COLO668 (cell line): ENCODE results near the gene IZUMO4.
A peak's percentile ranks its signal among the peaks of the same experiment; 100 is the strongest.
"Not testable (repeated sequence)": the region's sequence is repeated elsewhere in the genome, so short reads cannot be mapped to it uniquely, and the experiment has no call there.

ENCODE experiments used
- DNase-seq: peaks from one replicate; lab custom pipeline; 2025; ENCODE audit not compliant: unreplicated experiment; lab: John Stamatoyannopoulos, UW

IZUMO4 gene

DNA sequence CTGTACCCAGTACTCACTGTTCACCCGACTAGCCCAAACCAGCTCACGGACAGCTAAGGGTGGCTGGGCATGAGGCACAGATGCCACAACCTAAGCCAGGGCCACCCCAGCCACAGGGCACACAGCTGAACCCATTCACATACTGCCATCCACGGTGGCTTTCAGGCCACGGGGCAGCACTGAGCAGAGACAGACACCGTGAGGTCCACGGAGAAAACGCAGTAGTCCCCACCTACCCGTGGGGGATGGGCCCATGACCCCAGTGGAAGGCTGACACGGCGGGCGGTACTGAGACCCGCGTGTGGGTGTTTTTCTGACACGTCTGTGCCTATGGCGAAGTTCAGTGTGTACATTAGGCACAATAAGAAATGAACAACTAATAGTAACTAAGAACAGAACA, 25.5 kb downstream of the IZUMO4 start:
- no peak for DNase-seq

DNA sequence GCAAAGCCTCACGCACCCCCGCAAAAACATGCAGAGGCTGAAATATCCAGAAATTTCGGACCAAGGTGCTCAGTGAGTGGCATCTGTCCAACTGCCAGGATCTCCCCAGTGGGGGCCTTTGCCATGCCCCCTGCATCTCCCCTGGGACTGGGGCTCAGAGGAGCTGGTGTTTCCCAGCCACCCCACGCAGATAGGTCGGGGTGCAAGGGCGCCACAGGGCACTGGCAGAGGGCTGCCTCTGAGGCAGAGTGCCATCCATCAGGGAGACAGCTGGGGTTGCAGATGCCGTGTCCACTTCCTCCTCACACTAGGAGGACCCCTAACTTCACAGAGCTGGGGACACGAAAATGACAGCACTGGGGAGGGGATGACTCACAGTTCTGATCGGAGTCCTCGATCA, 26.3 kb downstream of the IZUMO4 start:
- no peak for DNase-seq

DNA sequence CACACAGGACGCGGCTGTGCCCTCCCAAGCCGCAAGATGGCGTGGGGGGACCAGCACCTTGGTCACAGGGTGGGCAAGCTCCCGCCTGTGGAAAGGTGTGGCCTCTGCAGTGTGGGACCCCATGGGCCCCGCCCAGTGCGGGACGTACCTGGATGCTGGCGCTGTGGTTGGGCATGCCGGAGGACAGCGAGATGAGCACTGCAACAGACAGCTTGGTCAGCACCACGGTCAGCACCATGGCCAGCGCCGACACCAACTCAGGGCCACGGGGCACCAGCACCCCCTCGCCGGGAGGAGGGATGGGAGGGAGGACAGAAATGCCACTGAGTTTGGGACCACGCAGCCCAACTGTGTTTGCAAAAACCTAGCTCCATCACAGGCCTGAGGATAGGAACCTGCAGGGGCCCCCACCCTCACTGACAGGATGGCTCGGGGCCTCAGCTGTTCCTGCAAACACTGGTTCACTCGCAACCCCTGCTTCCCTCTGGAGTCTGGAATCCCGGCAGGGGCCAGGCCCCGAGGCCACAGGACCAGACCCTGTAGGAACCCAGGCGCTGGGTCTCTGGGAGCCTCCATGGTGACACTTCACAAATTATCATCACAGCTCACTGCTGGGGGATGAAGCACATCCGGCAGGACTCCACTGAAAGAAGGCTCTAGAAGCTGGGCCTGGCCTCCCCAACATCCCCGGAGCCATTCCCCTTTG, 27.1 kb downstream of the IZUMO4 start:
- DNase-seq = no peak

DNA sequence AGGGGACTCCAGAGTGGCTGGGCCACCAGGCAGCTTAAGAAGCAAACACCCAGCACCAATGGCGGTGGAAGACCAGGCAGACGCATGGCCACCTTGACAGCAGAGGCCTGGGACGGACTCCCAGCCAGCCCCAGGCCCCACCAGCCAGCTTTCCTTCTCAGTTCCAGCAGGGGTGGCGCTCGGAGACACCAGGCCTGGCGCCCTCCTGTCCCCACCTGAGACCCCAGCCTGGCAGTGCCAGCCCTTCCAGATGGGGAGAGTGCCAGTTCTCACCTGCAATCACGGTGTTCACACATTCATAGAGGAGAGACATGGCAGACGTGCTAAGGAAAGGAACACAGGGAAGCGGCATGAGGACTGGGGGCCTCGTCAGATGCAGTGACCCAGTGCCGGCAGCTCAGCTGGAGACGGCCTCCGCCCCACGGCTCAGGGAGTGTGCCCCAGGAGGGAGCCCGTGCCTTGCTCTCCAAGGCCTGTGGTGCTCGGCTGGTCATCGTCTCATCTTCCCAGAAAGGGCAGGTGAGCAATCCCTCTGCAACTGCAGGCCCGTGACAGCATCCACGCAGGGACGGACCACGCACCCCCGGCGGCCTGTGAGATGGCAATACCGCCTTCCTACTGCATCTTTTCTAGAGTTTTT, 30.3 kb downstream of the IZUMO4 start:
- no peak for DNase-seq

DNA sequence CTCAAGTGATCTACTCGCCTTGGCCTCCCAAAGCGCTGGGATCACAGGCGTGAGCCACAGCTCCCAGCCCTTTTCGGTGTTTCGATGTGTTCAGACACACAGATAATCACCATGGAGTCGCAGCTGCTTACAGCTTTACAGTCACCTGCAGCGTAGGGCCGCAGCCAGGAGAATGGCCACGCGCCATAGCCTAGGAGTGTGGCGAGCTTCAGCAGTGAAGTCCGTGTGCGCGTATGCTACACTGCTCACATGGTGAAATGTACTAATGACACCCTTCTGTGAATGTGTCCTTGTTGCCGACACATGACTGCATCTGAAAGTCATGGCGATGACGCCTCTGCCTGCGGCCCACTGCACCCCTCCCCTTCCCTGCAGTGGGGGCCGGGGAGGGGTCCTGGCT, 31.0 kb downstream of the IZUMO4 start:
- peak; percentile 10 for DNase-seq

DNA sequence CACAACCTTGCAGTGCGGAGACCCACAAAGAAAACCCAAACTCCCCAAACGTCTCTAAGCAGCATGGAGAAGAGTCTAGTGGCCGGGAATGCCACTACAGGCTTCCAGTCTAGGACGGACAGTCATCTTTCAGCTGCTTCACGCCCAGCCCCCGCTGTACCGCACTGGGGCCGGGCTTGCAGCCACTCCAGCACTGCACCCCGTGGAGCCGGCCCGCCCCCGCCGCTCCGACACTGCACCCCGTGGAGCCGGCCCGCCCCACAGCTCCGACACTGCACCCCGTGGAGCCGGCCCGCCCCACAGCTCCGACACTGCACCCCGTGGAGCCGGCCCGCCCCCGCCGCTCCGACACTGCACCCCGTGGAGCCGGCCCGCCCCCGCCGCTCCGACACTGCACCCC, 31.5 kb downstream of the IZUMO4 start:
- DNase-seq = not testable (repeated sequence)

DNA sequence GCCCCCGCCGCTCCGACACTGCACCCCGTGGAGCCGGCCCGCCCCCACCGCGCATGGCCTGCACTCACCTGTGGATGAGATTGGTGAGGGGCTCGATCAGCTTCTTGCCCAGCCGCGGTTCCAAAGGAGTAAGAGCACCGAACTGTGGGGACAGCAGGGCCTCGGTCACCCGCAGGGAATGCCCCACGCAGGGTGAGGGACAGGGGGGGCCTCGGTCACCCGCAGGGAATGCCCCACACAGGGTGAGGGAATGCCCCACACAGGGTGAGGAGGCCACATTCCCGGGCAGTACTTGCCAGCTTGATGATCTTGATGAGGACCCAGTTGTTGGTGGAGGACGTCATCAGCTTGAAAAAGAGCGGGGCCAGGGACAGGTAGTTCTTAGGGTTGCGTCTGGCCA, 32.3 kb downstream of the IZUMO4 start:
- no peak for DNase-seq

DNA sequence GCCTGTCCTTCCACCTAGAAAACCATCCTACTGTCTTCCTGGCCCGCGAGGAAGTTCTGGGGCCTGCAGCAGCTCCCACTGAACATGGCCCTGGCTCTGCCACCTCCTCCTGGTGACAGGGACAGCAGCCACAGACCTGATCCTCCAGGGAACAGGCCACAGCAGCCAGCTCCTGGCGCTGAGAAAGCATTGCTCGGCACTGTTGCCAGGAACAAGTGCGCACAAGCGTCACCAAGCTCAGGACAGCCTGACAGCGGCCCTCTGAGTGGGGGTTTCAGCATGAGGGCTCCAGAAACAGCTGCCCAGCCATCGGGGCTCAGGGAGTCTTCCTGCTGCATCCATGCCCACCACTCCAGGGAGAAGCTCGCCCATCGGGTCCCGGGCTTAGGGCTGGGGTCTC, 32.8 kb downstream of the IZUMO4 start:
- DNase-seq = no peak

DNA sequence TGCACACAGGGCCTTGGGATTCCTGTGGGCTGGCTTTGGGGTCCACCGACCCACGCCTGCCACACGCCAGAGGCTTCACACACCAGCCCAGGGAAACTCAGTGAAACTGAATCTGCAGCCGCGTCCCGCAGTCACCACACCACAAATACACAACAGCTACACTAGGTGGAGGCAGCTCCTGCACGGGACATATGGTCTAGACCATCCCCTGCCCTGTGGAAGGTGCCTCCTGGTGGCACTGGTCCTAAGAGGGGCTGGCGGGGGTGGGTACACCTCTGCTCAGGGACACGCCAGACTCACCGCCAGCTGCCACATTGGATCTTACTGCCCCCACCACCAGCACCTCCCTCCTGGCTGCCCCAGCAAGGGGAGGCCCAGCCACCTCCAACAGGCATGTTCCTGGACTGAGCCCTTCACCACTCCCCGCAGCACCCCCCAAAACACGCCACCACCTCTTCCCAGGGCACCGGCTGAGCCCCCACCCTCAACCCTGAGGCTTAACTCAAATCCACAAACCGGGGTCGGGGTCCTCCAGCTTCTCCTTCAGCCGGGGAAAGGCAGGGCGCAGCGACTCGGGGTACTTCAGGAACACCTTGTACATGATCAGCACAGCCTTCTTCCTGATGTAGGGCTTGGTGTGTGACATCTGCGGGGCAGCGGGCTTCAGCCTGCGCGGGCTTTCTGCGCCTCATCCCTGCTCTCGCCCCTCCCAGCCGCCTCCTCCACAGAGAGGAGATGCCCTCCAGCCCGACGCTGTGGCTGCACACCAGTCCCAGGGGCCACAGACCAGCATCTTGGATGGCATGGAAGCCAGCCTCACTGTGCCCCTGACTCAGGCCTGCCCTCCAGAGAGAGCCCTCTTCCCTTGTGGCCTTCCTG, 33.4 kb downstream of the IZUMO4 start:
- DNase-seq = no peak

DNA sequence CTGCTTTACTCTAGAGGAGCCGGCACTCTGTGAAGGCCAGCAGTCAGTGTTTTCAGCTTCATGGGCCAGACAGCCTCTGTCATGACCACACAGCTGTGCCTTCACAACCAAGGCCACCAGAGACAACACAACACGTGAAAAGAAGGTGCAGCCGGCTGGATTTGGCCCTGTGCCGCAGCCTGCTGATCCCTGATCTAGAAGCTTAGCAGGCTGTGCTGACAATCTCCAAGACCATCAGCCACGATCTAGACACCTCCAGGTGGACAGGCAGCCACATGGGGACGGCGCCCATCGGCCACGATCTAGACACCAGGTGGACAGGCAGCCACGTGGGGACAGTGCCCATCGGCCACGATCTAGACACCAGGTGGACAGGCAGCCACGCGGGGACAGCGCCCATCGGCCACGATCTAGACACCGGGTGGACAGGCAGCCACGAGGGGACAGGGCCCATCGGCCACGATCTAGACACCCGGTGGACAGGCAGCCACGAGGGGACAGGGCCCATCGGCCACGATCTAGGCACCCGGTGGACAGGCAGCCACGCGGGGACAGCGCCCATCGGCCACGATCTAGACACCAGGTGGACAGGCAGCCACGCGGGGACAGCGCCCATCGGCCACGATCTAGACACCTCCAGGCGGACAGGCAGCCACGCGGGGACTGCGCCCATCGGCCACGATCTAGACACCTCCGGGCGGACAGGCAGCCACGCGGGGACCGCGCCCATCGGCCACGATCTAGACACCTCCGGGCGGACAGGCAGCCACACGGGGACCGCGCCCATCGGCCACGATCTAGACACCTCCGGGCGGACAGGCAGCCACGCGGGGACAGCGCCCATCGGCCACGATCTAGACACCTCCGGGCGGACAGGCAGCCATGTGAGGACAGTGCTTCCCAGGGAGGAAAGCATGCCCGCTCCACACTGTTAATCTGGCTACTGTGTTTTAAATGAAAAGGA, 34.6 kb downstream of the IZUMO4 start:
- DNase-seq = not testable (repeated sequence)

DNA sequence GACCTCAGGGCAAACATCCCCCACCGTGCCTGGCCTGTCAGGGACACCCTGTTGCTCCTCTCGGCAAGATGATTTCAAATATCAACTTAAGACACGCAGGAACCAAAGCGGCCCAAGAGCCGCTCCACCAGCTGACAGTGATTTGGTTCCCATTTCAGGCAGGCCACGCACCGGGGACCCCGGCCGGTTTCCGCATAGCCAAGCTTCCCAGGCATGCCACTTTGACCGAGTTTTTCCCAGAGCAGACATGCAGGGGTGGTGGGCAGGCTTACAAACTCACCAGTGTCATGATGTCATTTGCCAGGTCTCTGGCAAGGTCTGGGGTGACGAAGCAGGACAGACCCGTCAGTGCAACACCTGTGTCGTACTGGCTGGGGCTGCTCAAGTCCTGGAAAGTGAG, 35.5 kb downstream of the IZUMO4 start:
- DNase-seq = no peak

DNA sequence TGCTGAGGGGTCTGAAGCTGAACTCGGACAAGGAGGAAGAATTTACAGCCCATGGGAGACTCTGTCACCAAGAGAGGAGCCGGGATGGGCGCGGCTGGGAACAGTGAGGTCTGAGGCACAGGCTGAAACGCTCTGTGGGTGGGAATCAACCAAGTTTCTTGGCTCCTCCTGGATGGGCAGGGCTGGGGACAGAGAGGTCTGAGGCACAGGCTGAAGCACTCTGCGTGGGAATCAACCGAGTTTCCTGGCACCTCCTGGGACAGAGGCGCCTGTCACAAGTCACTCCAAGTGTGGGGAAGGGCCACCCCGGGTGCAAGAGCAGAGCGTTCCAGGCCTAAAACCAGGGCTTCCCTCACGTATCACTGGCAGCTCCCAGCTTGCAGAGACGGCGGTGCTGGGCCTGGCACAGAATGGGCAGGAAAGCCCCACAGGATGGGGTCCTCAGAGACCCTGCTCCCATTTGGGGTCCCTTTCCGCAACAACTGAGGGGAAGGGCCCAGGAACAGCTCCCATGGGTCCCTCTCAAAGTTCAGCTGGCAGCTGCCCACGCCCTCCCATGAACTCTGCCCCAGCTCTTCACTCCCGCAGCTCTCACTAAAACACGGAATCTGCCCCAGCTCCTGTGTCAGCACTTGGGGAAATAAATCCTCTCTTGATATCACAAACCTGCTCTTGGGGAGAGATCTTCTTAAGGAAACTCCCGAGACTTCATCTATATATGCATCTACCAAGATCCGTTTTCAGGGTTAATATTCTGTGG, 36.2 kb downstream of the IZUMO4 start:
- no peak for DNase-seq

DNA sequence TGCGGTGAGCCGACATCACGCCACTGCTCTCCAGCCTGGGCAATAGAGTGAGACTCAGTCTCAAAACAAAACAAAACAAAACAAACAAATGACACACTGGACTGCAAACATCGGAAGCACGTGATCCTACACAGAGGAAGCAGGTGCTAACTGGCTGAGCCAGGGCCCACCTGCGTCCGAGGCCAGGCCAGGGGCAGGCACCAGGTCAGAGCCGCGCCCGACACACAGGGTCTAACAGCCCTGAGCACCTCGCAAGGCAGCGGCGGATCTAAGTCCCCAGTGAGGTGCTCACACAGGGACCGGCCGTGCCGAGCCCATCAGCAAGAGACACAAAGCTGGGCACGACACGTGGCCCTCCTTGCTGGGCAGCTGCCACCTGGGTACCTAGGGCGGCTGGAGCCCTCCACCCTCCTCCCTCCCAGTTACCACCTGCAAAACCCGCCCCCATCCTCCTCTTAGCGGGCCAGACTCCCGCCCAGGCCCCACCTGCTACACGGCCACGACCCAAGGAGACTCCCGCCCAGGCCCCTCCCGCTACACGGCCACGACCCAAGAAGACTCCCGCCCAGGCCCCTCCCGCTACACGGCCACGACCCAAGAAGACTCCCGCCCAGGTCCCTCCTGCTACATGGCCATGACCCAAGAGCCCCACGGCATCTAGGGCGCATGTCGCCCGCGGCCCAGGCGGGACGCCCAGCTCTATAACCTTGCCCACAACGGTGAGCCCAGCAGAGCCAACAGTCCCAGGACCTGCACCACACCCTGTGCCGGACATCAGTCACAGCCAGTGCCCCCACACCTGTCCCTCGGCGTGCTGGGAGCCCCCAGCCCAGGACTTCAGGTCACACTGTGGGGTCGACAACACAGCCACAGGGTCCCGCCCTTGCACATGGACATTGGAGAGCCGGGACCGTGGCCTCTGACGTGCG, 39.0 kb downstream of the IZUMO4 start:
- peak; percentile 92 for DNase-seq

DNA sequence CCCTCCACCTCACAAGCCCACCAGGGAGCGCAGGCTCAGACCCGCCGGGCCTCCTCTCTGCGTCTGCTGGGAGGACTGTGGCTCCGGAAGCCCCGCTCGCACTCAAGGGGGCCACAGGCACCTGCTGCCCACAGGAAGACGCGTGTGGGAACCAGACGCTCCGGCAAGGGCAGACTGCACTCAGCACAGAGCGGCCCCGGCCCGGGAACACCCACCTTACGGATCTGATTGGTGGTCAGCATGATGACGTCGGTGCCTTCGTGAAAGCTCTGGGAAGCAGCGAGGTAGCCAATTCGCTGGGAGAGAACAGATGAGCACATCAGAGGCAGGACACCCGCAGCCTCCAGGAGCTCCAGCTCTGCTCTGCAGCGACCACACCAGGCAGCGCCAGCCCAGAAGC, 40.1 kb downstream of the IZUMO4 start:
- no peak for DNase-seq

DNA sequence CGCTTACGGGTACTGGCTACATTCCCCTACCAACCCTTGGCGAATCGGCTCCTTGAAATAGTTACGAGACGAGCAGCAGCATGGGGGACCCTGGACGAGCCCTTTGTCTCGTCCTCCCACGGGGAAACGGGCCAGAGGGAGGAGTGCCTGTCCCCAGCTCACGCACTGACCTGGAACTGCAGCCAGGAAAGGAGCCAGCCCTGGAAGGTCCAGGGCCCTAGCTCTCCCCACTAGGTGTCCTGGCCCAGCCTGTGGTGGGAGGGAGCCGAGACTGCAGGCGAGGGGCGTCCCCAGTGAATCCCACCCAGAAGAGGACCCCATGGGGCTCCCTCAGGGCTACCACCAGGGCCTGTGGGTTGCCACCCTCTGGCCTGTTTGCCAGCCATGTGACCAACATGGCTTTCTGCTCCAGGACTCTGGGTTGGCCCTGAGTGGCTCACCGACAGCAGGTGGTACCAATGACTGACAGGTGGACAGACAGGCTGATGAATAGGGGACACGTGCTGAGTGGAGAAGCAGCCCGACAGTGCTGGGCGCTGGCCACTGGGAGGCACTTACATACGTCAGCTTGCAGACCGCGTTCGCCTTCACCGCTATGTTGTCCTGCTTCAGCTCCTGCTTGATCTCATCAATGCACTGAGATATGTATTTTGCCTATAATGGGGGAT, 41.5 kb downstream of the IZUMO4 start:
- DNase-seq = peak; percentile 49

DNA sequence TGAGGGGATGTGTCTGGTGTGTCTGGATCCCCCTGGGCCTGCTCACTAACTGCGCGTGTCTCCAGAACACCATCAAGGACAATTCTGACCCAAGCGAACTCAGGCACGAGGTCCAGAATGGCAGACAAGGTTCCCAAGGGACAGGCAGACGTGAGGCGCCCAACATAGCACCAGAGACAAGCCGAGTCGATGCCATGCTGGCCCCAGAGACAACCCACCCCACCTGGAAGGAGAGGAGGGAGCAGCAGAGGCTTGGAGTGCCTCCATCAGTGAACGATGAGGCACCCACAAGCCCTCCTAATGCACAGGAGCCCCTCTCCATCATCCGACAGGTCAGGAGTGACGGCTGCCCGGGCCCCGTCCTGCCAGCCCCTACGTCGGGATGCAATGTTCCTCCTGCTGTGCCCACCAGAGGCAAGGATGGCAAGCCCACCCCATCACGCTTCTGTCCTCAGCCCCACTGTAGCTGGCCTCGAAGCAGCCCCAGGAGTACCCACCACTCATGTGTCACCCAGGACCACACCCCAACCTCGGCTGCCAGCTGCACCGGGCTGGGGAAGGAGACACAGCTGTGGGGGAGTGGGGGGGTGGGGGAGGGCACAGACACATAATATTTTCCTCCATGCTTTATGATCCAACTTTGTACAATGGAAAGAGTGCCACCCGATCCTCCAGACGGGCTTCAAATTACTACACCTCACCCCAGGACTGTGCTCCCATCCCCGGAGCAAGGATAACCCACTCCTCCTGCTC, 42.8 kb downstream of the IZUMO4 start:
- peak; percentile 80 for DNase-seq

DNA sequence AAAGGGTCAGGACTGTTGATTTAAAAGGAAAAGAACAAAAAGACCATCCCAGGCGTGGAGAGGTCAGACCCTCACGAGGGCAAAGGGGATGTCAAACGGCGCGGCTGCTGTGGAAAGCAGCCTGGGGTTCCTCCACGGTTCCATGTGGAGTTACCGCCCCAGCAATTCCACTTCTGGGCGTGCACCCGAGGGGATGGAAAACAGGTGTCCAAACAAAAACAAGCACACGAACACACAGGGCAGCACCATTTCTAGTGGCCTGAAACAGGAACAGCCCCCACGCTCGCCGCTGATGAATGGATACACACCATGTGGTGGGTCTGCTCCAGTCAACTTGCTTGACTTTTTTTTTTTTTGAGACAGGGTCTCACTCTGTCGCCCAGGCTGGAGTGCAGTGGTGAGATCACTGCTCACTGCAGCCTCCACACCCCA, 43.4 kb downstream of the IZUMO4 start:
- peak; percentile 78 for DNase-seq
